RWPE1 (cell line): Measurements from ENCODE around the gene IGF2BP1.

Experiments used
- CTCF ChIA-PET: fragments of 350-600 bp; sonication (Branson Sonifier 250); formaldehyde crosslinking; extraction: SDS; loops from one replicate; lab custom pipeline; 2021; lab: Yijun Ruan, JAX
- POLR2A ChIA-PET: fragments of 400-600 bp; formaldehyde crosslinking; extraction: SDS; loops from one replicate; lab custom pipeline; 2020; ENCODE audit warnings: antibody characterized with exemption; ENCODE audit not compliant: low non-redundant PET; lab: Yijun Ruan, JAX
- DNase-seq: peaks from one replicate; pipeline ENCODE4 v3.0.0; 2012; ENCODE audit warnings: low spot score
- H3K27ac ChIP-seq: fragments of 450-650 bp; 2 replicates; pipeline ENCODE4 v1.5.1; 2017
- CTCF ChIP-seq: fragments of 450-650 bp; conservative IDR thresholded peaks from 2 replicates; pipeline ENCODE4 v1.5.1; 2017; ENCODE audit warnings: low read depth, mild to moderate bottlenecking

The IGF2BP1 gene

GRCh38 chr17:49018116-49018612 lies 21.0 kb downstream of the IGF2BP1 start:
- DNase-seq, result no peak
- CTCF ChIA-PET, result interaction anchor here (0.6 to 0.8 kb wide), 2 partner anchors 14 to 51 kb away, joined by 3 to 4 read pairs; no protein-coding TSS in a partner anchor
- no peak for TF ChIP-seq CTCF
- POLR2A ChIA-PET, result no interaction called here
- H3K27ac ChIP-seq, result no peak overlapping the region

GRCh38 chr17:49018748-49019147 lies 21.6 kb downstream of the IGF2BP1 start:
- no peak overlapping the region for H3K27ac ChIP-seq
- ChIA-PET POLR2A (no interaction called here), CTCF (no interaction called here)
- TF ChIP-seq CTCF, result no peak
- DNase-seq, result no peak

- CTCF ChIA-PET, result no interaction called here
- no peak for TF ChIP-seq CTCF
- POLR2A ChIA-PET, result no interaction called here
- H3K27ac ChIP-seq, result peak overlapping the region; percentile 58; the same call in 1 of the 2 replicates
- DNase-seq, result no peak
These were observed 23.4 kb downstream of the IGF2BP1 start for GRCh38 chr17:49020609-49021008.

- ChIA-PET POLR2A (no interaction called here), CTCF (interaction anchor here (0.8 kb wide), 1 partner anchor 11 kb away, joined by 5 read pairs; no protein-coding TSS in a partner anchor)
- TF ChIP-seq CTCF, result no peak
- peak overlapping the region; percentile 58; the same call in 1 of the 2 replicates for H3K27ac ChIP-seq
- DNase-seq, result no peak
These were observed 24.0 kb downstream of the IGF2BP1 start for GRCh38 chr17:49021095-49021767.

- ChIA-PET CTCF (interaction anchor here (0.8 kb wide), 1 partner anchor 11 kb away, joined by 5 read pairs; no protein-coding TSS in a partner anchor), POLR2A (no interaction called here)
- TF ChIP-seq CTCF, result no peak
- H3K27ac ChIP-seq, result peak overlapping the region; percentile 58; the same call in 1 of the 2 replicates
- DNase-seq, result no peak
These were observed 24.6 kb downstream of the IGF2BP1 start for GRCh38 chr17:49021768-49022103.

- CTCF ChIA-PET, result no interaction called here
- peak; percentile 80 for DNase-seq
- POLR2A ChIA-PET, result no interaction called here
- peak overlapping the region; percentile 58 for H3K27ac ChIP-seq
- no peak for TF ChIP-seq CTCF
These were observed 25.3 kb downstream of the IGF2BP1 start for GRCh38 chr17:49022391-49022941.
